ENCODE data around the gene KLHL21. TPM values are rescaled to one million over a fixed set of nuclear protein-coding genes. Genes with fewer than 3 reads are reported as not detected.

The KLHL21 gene
- total and polyA plus RNA-seq, 4 donors, result 8.7 to 30.4 (median 16.6) TPM

- no peaks in the 10 kb centered on the region for H3K9me3 ChIP-seq (ENCODE audit: control insufficient read depth in 4 of 4, low read length in 3 of 4)
- H3K27ac ChIP-seq (ENCODE audit: low read depth in 1 of 2, low read length in 2 of 2), result no peak overlapping the region
- peaks cover 0 to 19% (median 11%) of the 10 kb centered on the region in 4 donors for H3K4me1 ChIP-seq (ENCODE audit: control insufficient read depth in 4 of 4, insufficient read depth in 4 of 4, low read length in 3 of 4)
- WGBS, result 96% methylated on average over 15 of the region's 15 CpGs
- H3K9ac ChIP-seq (ENCODE audit: low read depth in 1 of 2, low read length in 2 of 2), result no peak overlapping the region
- DNase-seq (ENCODE audit: low spot score), result no peak
- no peak for TF ChIP-seq JUND (IDR thresholded peaks at IDR 0.05)
- no peak for TF ChIP-seq TAF1 (conservative IDR thresholded peaks at IDR 0.05)
- TF ChIP-seq GABPA (IDR thresholded peaks at IDR 0.05 in 1 of 2, conservative IDR thresholded peaks at IDR 0.05 in 1 of 2), result no peak
- no peak for TF ChIP-seq ZBTB33 (IDR thresholded peaks at IDR 0.05)
- TF ChIP-seq FOXA1 (IDR thresholded peaks at IDR 0.05), result no peak
- no peak for TF ChIP-seq HNF4A (conservative IDR thresholded peaks at IDR 0.05)
- TF ChIP-seq RAD21 (IDR thresholded peaks at IDR 0.05), result no peak
- TF ChIP-seq CTCF (IDR thresholded peaks at IDR 0.05; ENCODE audit: low read depth, low read length, missing input control), result no peak
- no peak overlapping the region for H3K4me3 ChIP-seq (ENCODE audit: low read depth in 1 of 3, low read length in 3 of 3)
- H3K27me3 ChIP-seq (ENCODE audit: control insufficient read depth in 4 of 4, insufficient read depth in 4 of 4, low read length in 3 of 4), result no peaks in the 10 kb centered on the region
- peaks cover 26 to 71% (median 47%) of the 10 kb centered on the region in 4 donors for H3K36me3 ChIP-seq (ENCODE audit: control insufficient read depth in 4 of 4, insufficient read depth in 3 of 4, low read depth in 1 of 4, low read length in 3 of 4)
These were observed 8.9 kb downstream of the KLHL21 start for GRCh38 chr1:6593810-6594209.

GRCh38 chr1:6592865-6593593, 9.6 kb downstream of the KLHL21 start:
- 95% methylated on average over 38 of the region's 38 CpGs for WGBS
- Histone ChIP-seq H3K4me1 (ENCODE audit: control insufficient read depth in 4 of 4, insufficient read depth in 4 of 4, low read length in 3 of 4) (peaks cover 0 to 17% (median 10%) of the 10 kb centered on the region in 4 donors), H3K36me3 (ENCODE audit: control insufficient read depth in 4 of 4, insufficient read depth in 3 of 4, low read depth in 1 of 4, low read length in 3 of 4) (peaks cover 28 to 79% (median 50%) of the 10 kb centered on the region in 4 donors), H3K9me3 (ENCODE audit: control insufficient read depth in 4 of 4, low read length in 3 of 4) (no peaks in the 10 kb centered on the region), H3K27ac (ENCODE audit: low read depth in 1 of 2, low read length in 2 of 2) (no peak overlapping the region), H3K27me3 (ENCODE audit: control insufficient read depth in 4 of 4, insufficient read depth in 4 of 4, low read length in 3 of 4) (no peaks in the 10 kb centered on the region), H3K4me3 (ENCODE audit: low read depth in 1 of 3, low read length in 3 of 3) (no peak overlapping the region), H3K9ac (ENCODE audit: low read depth in 1 of 2, low read length in 2 of 2) (no peak overlapping the region)
- DNase-seq (ENCODE audit: low spot score), result no peak
- no peak for TF ChIP-seq ATF3 (IDR thresholded peaks at IDR 0.05)
- TF ChIP-seq EGR1 (IDR thresholded peaks at IDR 0.05; ENCODE audit: low read depth in 2 of 2), result no peak
- TF ChIP-seq JUND (IDR thresholded peaks at IDR 0.05), result no peak
- TF ChIP-seq HNF4G (IDR thresholded peaks at IDR 0.05), result no peak
- no peak for TF ChIP-seq YY1 (IDR thresholded peaks at IDR 0.05)
- TF ChIP-seq SP1 (IDR thresholded peaks at IDR 0.05), result no peak
- no peak for TF ChIP-seq CTCF (IDR thresholded peaks at IDR 0.05; ENCODE audit: low read depth, low read length, missing input control)
- no peak for TF ChIP-seq NR2F2 (IDR thresholded peaks at IDR 0.05)
- no peak for TF ChIP-seq RXRA (IDR thresholded peaks at IDR 0.05)
- no peak for TF ChIP-seq TAF1 (conservative IDR thresholded peaks at IDR 0.05)
- TF ChIP-seq RAD21 (IDR thresholded peaks at IDR 0.05), result no peak
- TF ChIP-seq HNF4A (conservative IDR thresholded peaks at IDR 0.05), result no peak
- TF ChIP-seq FOXA2 (IDR thresholded peaks at IDR 0.05), result no peak
- TF ChIP-seq REST (IDR thresholded peaks at IDR 0.05), result no peak
